Bone marrow (tissue), 2 donors: ENCODE data around the gene FXN.
A peak's percentile ranks its signal among the peaks of the same experiment; 100 is the strongest.
"Not testable (repeated sequence)": the region's sequence is repeated elsewhere in the genome, so short reads cannot be mapped to it uniquely, and the experiment has no call there.

Experiments used
- DNase-seq, 2 donors: peaks; one replicate each; lab custom pipeline; 2025; lab: John Stamatoyannopoulos, UW

Gene FXN

DNA sequence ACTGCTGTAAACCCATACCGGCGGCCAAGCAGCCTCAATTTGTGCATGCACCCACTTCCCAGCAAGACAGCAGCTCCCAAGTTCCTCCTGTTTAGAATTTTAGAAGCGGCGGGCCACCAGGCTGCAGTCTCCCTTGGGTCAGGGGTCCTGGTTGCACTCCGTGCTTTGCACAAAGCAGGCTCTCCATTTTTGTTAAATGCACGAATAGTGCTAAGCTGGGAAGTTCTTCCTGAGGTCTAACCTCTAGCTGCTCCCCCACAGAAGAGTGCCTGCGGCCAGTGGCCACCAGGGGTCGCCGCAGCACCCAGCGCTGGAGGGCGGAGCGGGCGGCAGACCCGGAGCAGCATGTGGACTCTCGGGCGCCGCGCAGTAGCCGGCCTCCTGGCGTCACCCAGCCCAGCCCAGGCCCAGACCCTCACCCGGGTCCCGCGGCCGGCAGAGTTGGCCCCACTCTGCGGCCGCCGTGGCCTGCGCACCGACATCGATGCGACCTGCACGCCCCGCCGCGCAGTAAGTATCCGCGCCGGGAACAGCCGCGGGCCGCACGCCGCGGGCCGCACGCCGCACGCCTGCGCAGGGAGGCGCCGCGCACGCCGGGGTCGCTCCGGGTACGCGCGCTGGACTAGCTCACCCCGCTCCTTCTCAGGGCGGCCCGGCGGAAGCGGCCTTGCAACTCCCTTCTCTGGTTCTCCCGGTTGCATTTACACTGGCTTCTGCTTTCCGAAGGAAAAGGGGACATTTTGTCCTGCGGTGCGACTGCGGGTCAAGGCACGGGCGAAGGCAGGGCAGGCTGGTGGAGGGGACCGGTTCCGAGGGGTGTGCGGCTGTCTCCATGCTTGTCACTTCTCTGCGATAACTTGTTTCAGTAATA, at the start of gene FXN:
FXN (plus strand) TSS at position 315 of the 871 bp plus-strand sequence; CDS start at position 346, 31 bp downstream.
- DNase-seq, result peak; percentile 47 to 70

DNA sequence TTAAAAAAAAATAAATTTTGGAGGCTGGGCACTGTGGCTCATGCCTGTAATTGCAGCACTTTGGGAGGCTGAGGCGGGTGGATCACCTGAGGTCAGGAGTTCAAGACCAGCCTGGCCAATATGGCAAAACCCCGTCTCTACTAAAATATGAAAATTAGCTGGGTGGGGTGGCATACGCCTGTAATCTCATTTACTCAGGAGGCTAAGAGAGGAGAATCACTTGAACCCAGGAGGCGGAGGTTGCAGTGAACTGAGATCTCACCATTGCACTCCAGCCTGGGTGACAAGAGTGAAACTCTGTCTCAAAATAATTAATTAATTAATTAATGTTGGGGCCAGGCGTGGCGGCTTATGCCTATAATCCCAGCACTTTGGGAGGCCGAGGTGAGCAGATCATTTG, 48.6 kb upstream of the FXN start:
- DNase-seq, result not testable (repeated sequence)

DNA sequence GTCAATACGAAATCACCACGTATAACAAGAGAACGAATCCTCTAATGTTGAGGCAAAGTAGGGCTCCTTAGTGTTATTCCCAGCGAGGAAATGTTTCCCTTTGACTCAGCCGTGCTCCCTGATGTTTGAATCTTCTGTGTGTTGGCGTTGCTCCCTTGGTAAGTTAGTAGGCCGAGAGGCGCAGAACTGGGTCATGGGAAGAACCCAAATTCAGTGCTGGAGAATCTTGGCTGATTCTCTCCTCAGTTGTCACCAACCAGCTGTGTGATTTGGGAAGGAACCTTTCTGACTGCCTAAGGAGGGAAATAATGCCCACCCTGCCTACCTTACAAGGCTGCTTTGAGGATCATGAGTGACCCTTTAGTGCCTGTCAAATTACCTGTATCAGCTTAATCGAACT, 44.1 kb upstream of the FXN start:
- no peak for DNase-seq

DNA sequence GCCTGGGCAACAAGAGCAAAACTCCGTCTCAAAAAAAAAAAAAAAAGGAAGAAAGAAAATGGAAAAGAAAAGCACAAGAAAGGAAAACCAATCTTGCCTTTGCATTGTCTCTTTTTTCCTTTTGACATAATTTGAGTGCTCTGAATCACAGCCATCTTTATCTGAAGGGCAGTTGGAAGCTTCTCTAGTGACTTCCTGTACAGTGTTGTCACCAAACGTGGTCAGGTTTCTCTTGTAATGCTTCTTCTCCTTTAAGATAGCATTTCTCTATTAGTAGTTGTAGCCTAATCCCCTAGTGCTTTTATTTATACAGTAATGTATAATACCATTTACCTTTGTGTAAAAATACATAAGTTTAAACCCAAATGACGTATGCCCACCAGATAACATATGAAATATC, 39.8 kb upstream of the FXN start:
- peak in 1 of 2 donors; percentile 58 for DNase-seq

DNA sequence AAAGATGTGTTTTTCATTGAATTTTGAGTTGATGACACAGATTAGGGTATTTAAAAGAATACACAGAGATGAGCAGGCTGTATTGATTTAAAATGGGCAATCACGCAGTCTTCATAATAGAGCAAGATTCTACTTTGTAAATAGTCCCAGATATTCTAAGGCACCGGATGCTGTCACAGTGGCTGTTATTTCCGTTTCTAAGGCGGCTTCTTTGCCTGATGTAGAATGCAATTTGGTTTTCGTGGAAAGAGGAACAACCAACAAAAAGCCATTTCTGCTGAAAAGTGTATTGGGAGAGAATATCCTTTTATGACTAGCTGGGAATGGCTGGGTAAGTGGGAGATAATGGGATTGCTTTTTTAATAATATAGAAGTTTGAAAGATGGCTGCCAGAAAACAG, 39.1 kb upstream of the FXN start:
- peak in 1 of 2 donors; percentile 70 for DNase-seq

DNA sequence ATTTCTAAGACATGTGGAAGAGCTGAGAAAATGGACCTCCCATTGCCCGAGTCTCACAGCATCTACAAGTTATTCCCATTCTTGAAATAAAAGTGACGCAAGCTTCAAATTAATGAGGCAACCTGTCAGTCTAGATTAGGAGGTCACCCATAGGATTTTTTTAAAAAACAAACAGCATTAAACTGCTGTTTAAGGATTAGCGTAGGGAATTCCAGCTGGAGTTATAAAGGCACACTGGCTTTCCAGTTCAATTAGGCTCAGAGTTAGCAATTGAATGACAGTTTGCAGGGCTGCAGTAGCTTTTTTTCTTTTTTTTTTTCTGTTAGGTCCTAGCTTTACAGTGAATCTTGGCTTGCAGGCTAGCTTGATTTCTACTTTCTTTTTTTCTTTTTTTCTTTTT, 37.9 kb upstream of the FXN start:
- DNase-seq, result no peak

DNA sequence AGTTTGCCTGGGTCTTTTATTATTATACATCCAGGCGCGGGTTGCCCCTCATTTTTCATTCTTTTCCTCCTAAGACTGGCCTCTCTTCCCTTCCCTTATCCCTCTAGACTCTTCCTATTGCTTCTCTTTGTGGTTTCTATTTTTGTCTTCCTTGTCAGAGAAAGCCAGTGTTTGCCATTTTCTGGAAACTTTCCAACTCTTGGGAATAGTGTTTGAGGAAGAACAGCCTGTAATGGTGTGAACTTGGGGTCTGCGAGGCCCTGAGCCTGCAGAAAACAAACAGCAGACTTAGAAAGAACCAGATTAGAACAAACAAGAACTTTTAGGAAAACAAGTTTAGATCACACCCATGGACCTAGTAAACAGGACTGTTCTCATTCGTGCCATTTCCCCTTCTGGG, 37.2 kb upstream of the FXN start:
- no peak for DNase-seq

DNA sequence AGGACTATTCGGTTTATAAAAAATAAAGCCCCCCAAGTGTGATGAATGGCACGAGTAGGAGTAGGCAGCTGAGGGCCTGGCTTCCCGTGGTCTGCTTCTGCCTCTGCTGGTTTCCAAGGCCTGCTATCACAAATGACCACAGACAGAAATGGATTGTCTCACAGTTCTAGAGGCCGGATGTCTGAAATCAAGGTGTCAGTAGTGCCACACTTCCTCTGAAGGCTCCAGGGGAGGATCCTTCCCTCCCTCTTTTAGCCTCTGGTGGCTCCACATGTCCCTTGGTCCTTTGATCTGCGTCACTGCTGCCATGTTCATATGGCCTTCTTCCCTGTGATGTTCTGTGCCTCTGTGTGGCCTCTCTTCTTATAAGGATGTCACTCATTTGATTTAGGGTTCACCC, 36.7 kb upstream of the FXN start:
- DNase-seq, result peak in 1 of 2 donors; percentile 45

DNA sequence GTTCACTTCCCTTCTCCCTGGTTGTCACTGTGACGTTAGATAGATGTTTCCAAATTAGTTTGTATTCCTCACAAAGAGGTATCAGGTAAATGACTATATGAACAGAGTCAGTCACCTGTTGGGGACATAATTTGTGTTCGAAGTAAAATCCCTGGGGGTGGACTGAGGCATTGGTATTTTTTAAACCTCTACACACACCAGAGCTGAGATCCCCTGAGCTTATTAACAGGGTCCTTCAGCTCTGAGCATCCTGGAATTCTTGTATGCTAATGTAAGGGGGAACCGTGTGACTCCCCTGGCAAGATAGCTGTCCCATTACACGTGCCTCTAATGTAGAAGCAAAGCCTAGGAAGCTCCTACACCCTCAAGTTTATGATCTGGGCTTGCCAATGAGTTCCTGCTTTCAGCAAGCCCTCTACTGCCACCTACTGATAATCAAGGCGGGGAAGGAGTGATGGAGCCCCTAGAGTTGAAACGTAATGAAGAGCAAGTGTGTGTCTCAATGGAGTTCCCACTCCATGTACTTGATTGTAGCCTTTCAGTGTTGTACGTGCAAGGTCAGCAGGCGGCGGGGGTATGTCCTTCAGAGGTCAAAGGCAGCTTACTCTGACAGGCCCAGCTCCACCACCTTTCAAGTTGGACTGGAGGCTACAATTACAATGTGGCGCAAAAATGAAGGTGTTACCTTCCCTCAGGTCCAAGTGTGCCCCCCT, 36.0 kb upstream of the FXN start:
- DNase-seq, result peak in 1 of 2 donors; percentile 87

DNA sequence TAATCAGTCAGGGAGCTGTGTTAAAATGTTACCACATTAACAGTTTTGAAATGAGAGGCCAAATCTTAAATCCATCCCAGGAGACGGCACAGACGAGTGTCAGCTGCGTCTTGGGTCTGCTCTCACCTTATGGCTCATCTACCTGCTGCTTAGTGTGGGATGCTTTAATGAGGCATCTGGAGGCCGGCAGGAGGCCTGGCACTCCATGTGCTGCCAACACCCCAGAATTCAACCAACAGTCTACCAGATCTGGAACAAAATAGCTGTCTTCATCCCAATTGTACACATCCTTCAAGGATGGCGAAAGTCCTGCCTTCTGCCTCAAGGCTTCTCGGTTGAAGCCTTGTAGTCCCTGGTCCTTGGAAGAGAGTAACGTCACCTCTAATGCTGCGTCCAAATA, 33.6 kb upstream of the FXN start:
- DNase-seq, result no peak

DNA sequence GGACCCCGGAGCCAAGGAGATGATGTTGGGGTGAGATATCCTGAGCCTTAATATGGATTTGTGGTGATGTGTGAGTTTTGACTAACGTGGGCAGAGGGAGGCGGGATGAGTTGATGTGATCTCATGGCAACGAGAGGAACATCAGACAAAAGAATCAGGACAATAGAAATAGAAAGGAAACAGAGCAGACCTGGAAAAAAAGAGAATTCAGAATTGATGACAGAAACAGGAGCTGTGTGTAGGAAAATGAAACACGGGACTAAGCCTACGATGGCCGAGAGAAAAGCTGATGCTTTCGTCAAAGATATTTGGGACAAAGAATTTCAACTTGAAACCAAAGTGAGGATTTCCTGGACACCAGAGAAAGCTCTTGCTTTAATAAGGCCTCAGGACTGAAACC, 32.5 kb upstream of the FXN start:
- no peak for DNase-seq

DNA sequence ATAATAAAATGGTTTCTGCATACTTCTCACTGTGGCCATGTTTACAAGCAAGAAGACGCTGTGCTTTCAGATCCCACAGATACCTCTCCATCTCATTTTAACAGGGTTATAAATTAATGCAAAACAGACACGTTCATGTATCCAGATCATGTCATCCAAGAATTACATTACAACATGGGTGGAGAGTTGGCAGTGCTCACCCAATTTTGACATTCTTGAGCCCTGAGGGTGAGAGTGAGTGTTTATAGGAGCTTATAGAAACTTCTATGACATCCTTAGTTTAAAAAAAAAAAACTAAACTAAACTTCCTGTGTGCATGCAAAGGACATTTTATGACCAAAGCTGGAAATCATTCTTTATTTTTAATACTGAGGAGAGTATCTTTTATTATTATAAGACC, 30.7 kb upstream of the FXN start:
- no peak for DNase-seq

DNA sequence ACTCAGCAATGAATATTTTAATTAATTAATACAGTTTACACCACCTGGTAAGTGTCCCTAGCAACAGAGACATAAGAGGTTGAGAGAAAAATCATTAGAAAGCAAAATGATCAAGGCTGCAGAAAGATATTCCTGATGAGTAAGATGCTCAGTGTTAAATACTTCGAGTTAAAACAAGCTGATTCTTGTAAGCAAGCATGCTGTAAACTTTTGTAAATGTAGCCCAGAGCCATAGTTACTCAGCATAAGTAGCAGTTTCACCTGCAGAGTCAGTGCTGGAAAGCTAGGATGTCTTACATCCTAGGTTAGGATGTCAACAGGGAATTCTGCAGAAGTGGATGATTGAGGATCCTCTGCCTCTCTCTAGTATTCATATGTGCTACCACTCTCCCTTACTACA, 25.8 kb upstream of the FXN start:
- DNase-seq, result no peak

DNA sequence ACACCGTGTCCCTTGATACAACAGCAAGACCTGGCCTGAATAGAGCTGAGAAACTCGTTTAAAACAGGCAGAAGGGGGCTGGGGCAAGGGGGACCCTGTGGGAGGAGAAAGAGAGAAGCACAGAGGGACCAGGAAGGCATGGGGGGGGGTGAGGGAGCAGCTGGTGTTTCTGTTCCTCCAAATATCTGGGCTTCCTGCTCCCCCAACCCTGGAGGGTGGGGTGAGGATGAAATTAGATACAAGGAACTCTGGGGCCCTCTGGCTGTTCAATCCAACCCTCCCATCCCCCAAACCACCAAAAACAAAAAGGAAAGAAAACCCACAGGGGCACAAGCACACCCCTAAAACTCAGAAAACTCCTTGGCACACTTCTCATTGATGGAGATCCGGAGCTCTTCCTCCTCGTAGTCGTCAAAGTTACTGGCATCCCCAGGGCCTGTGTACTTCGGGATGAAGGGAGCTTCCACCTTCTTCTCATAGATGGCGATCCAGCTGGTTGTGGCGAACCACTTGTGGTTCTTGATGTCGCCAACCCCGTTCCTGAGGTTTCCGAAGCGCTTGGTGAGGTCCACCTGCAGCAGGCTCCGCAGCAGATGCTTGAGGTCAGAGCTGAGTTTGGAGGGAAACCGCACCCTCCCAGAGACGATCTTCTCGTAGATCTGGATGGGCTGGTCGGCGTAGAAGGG, 22.7 kb upstream of the FXN start:
- DNase-seq, result peak in 1 of 2 donors; percentile 60

DNA sequence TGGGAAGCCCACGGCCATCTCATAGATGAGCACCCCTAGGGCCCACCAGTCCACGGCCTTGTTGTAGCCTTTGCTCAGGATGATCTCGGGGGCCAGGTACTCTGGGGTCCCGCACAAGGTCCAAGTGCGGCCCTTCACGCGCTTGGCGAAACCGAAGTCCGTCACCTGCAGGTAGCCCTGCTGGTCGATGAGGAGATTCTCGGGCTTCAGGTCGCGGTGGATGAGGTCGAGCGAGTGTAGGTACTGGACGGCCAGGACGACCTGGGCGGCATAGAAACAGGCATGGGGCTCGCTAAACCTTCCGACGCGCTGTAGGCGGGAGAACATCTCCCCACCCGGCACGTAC, 22.2 kb upstream of the FXN start:
- no peak for DNase-seq

DNA sequence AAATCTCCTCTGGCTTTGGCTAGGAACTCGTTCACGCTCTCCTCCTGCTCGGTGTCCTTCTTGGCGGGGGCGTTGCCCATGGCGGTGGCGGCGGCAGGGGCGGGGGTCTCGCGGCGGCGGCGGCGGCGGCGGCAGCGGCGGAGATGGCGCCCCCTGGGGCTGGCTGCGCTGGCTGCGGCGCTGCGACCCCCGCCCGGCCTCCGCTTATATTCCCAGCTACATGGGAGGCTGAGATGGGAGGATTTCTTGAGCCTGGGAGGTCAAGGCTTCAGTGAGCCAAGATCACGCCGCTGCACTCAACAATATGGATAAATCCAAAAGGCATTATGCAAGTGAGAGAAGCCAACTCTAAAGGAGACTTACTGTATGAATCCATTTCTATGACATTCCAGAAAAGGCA, 21.5 kb upstream of the FXN start, which contains the start of gene PRKACG:
PRKACG (minus strand) TSS at position 101 of the 400 bp plus-strand sequence; CDS start at position 80, 21 bp downstream.
- DNase-seq, result no peak

DNA sequence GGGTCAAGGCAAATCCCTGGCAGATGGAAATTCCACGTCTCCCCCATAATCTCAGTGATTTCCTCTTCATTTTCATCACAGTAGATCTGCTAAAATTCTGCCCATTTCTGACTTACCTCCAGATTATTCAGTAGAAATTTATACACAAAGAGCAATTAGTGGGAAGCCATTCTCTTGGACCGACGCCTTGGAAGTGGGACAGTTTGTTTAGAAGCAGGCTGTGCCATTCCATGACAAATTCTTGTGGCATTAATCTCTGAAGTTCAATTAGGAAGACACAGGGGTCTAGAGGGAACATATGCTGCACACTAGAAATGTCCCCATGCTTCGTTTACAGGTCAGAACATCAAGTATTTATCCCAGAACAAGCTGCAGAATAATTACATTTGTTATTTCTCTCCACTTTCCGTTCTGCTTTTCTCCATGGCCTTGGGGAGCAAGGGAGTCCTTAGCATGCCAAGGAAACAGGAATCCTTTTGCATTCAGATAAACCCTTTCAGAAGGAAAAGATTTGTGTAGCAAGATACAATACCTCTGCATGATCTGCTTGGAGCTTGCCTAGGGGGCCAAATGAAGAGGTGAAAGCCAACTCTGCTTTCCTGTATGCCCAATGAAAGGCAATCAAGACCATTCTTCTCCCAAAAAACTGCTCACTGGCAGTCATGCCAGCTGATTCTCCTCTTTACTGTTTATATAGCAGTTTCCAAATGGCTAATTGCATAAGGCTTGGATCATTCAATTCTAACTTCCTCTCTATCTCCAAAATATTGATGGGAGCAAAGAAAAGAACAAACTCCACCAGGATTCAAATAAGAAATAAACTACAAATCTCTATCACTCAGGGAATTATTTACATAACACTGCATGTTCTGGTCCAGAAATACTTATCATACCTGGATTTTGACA, 19.1 kb upstream of the FXN start:
- no peak for DNase-seq

DNA sequence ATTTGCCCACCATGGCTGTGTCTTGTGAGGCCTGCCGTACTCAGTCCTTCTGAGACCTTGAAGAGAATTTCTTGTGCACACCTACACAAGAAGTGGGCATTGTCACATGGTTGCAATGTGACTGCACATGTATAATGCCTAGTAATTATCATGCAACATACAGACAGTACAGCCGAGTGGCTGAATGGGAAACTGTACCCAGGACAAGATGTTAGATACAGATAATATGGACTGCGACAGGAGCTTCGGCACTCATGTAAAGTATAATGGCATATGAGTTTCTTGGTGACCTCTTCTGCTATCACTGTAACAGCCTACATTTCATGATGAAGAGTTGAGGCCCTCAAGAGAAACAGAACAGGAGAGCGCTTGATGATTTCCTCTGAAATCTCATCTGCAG, 16.8 kb upstream of the FXN start:
- no peak for DNase-seq

DNA sequence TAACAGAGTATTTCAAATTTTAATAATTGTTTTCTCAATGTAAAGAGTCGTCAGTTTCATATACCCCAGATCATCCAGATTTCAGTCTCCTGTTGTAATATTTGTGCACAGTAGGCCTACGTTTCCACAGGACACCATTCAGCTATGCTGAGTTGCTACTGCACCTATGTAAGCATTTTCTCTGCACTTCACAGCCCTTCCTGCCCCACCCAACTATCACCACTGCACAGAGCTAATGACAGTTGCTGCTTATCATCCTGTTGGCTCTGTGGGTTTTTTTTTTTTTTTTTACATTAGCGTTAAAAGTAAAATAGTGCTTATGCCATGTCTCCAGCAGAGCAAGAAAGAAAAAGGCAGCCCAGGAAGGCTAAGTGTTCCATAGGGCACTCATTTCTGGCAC, 15.7 kb upstream of the FXN start:
- peak in 1 of 2 donors; percentile 24 for DNase-seq

DNA sequence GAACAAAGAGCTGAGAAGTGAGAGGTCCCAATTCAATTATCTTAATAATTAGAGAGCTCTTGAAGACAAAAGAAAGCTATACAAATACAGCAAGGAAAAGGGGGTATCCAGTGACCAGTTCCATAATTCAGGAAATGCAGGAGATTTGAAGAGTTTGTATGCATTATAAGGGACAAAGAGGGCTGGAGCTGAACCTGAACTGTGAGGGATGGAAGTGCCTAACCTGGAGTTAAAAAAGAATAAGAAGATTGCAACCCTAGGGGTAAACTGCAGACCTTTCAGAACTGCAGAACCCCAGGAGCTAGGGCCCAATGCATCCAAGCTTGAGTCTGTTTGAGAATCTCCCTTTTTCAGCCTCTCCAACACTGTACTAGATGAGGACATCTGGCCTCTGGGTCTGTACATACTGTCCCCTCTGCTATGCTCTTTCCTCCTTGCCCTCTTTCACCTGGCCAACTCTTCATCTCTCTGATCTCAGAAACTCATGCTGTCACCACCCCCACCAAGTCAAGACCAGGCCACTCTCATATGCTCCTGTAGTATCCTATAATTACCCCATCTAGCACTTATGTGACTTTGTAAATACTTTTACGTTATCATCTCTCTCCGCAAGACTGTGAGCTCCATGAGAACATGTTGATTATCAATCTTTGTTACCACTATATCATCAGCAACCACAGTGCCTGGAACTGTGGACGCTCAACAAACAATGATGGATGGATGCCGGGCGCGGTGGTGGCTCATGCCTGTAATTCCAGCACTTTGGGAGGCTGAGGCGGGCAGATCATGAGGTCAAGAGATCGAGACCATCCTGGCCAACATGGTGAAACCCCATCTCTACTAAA, 15.0 kb upstream of the FXN start:
- no peak for DNase-seq

DNA sequence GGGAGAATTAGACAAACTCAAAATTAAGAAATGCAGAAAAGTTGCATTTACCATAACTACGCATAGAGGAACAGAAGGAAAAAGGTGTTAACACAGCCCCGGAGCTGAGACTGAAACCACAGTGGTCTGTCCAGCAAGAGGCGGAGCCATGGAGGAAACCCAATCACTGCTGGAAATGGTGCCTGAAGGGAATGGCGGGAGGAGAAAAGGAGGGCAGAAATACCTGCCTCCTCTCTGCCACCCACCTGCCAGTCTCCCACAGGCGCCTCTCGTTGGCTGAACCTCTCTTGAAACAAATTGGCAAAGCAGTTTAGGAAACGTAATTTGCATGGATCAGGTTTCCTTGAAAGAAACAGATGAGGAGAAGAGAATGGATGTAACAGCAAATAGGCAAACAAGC, 11.9 kb upstream of the FXN start:
- DNase-seq, result no peak
